HFF-Myc (cell line): Measurements from ENCODE around the gene NAB1.

Experiments
- DNase-seq: peaks from one replicate; pipeline ENCODE4 v3.0.0-alpha.2; 2011; ENCODE audit warnings: low read depth; ENCODE audit errors: extremely low read depth
- H3K4me3 ChIP-seq: replicated peaks from 2 replicates; pipeline ENCODE4 v1.5.1; 2011; ENCODE audit warnings: low read depth, mild to moderate bottlenecking, control low read depth, low read length
- TF ChIP-seq, protein P1 (sequence below): IDR thresholded peaks from 2 replicates; pipeline ENCODE4 v1.5.1; 2012; ENCODE audit warnings: mild to moderate bottlenecking, low read depth, low read length, control low read depth; ENCODE audit errors: missing control alignments

NAB1 gene

DNA sequence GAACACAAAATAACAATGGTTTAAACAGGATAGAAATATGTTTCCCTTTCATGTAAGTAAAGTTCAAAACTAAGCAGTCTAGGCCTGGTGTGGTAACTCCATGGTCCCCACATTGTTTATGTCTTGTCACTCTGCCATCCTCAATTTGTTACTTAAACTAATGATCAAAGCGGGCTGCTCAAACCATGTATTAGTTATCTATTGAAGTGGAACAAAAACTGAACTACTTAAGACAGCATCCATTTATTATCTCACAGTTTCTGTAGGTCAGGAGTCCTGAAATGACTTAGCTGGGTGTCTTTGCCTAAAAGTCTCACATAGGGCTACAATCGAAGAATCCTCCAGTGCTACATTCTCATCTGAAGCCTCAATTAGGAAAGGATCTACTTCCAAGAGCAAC, 91.6 kb downstream of the NAB1 start:
- H3K4me3 ChIP-seq = no peak overlapping the region
- TF ChIP-seq, protein P1, sequence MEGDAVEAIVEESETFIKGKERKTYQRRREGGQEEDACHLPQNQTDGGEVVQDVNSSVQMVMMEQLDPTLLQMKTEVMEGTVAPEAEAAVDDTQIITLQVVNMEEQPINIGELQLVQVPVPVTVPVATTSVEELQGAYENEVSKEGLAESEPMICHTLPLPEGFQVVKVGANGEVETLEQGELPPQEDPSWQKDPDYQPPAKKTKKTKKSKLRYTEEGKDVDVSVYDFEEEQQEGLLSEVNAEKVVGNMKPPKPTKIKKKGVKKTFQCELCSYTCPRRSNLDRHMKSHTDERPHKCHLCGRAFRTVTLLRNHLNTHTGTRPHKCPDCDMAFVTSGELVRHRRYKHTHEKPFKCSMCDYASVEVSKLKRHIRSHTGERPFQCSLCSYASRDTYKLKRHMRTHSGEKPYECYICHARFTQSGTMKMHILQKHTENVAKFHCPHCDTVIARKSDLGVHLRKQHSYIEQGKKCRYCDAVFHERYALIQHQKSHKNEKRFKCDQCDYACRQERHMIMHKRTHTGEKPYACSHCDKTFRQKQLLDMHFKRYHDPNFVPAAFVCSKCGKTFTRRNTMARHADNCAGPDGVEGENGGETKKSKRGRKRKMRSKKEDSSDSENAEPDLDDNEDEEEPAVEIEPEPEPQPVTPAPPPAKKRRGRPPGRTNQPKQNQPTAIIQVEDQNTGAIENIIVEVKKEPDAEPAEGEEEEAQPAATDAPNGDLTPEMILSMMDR = no peak
- DNase-seq = no peak
